RWPE1 (cell line): Measurements from ENCODE around the gene PREP.

Experiments used
- CTCF ChIA-PET: fragments of 350-600 bp; sonication (Branson Sonifier 250); formaldehyde crosslinking; extraction: SDS; loops from one replicate; lab custom pipeline; 2021; lab: Yijun Ruan, JAX
- POLR2A ChIA-PET: fragments of 400-600 bp; formaldehyde crosslinking; extraction: SDS; loops from one replicate; lab custom pipeline; 2020; ENCODE audit warnings: antibody characterized with exemption; ENCODE audit not compliant: low non-redundant PET; lab: Yijun Ruan, JAX
- DNase-seq: peaks from one replicate; pipeline ENCODE4 v3.0.0; 2012; ENCODE audit warnings: low spot score
- H3K27ac ChIP-seq: fragments of 450-650 bp; 2 replicates; pipeline ENCODE4 v1.5.1; 2017
- TF ChIP-seq, protein P1 (sequence below): fragments of 450-650 bp; conservative IDR thresholded peaks from 2 replicates; pipeline ENCODE4 v1.5.1; 2017; ENCODE audit warnings: low read depth, mild to moderate bottlenecking

Gene PREP

DNA sequence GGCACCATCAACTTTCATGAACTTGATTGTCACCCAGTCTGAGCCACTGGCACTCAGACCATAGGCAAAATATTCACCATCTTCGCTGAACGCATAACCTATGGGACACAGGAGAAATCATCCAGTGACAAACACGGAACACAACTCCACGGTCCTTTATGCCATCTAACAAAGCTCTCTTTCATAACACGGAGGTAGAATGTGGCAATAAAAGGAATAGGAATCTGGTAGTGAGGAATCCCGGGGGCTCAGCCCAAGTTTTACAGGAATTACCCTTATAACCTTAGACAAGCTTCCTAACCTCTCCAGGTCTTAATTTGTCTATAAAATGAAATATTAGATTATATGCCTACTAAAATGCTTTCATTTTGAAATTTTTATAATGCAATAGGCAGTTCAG lies 29.4 kb downstream of the PREP start:
- CTCF ChIA-PET = interaction anchor here (1.2 to 1.3 kb wide), 2 partner anchors 29 to 255 kb away, joined by 3 to 5 read pairs; partner anchors contain the start of gene PREP
- H3K27ac ChIP-seq = peak overlapping the region; percentile 75

DNA sequence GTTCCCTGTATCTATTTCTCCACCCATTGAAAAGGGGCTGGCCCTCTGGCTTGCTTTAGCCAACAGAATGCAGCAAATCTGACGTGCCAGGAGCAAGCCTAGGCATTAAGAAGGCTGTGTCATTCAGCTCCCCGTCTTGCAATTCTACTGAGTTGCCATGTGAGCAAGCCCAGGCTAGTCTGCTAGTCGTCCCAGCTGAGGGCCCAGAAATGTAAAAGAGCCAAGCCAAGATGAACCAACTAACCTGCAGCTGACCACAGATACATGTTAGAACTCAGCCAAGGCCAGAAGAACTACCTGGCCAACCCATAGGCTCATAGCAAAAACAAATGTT lies 30.1 kb downstream of the PREP start:
- peak; percentile 87 for DNase-seq
- ChIA-PET POLR2A (interaction anchor here (2.1 kb wide), 1 partner anchor 30 kb away, joined by 6 read pairs; the partner anchor contains the start of gene PREP), CTCF (interaction anchor here (1.3 kb wide), 1 partner anchor 30 kb away, joined by 5 read pairs; the partner anchor contains the start of gene PREP)
- H3K27ac ChIP-seq = peak overlapping the region; percentile 75
- TF ChIP-seq, protein P1, sequence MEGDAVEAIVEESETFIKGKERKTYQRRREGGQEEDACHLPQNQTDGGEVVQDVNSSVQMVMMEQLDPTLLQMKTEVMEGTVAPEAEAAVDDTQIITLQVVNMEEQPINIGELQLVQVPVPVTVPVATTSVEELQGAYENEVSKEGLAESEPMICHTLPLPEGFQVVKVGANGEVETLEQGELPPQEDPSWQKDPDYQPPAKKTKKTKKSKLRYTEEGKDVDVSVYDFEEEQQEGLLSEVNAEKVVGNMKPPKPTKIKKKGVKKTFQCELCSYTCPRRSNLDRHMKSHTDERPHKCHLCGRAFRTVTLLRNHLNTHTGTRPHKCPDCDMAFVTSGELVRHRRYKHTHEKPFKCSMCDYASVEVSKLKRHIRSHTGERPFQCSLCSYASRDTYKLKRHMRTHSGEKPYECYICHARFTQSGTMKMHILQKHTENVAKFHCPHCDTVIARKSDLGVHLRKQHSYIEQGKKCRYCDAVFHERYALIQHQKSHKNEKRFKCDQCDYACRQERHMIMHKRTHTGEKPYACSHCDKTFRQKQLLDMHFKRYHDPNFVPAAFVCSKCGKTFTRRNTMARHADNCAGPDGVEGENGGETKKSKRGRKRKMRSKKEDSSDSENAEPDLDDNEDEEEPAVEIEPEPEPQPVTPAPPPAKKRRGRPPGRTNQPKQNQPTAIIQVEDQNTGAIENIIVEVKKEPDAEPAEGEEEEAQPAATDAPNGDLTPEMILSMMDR = no peak

More for the DNA sequence above, 29.4 kb downstream of the PREP start:
- POLR2A ChIA-PET = interaction anchor here (2.1 kb wide), 1 partner anchor 29 kb away, joined by 6 read pairs; the partner anchor contains the start of gene PREP
- TF ChIP-seq, protein P1 = no peak
- no peak for DNase-seq

DNA sequence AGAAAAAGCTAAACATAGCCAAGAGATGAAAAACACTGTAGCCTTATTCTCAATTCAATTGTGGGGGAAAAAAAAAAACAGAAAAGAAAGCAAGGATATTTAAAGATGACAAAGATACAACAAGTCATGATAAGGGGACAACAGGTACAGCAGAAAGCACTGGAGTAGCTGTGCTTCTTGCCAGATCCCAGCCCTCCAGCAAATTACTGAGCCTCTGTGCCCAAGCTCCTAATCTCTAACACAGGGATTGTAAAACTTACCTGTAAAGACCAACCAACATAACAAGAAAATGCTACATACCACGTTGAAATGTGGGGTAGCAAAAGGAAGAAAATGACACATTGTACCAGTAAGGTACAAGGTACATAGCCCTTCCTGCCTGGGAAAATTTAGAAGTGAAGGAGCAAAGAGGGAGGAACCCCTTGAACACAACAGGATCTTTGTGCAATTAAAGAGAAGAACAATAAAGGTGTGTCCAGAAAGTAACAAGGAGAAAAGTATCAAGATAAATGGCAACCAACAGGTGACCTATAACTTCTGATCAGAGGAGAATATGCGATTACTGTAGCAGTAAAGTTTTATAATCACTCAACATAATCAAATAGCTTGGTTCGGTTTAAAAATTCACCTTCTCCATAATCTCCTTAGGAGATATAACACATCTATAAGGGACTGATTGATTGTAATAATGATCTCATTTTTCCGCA lies 30.6 kb downstream of the PREP start:
- H3K27ac ChIP-seq = peak overlapping the region; percentile 75
- TF ChIP-seq, protein P1 = no peak
- ChIA-PET POLR2A (interaction anchor here (2.1 kb wide), 1 partner anchor 31 kb away, joined by 6 read pairs; the partner anchor contains the start of gene PREP), CTCF (interaction anchor here (0.9 kb wide), 1 partner anchor 54 kb away, joined by 4 read pairs; no protein-coding TSS in a partner anchor)
- no peak for DNase-seq

DNA sequence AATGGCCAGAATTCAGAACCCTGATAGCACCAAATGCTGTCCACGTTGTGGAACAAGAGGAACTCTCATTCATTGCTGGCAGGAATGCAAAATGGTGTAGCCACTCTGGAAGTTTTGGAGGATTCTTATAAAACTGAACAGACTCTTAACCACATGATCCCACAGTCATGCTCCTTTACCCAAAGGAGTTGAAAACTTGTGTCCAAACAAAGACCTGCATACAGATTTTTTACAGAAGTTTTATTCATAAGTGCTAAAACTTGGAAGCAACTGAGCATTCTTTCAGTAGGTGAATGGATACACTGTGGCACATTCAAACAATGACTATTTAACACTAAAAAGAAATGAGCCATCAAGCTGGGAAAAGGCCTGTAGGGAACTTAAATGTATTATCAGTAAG lies 32.5 kb downstream of the PREP start:
- DNase-seq = no peak
- no peak overlapping the region for H3K27ac ChIP-seq
- ChIA-PET CTCF (no interaction called here), POLR2A (no interaction called here)
- TF ChIP-seq, protein P1 = no peak

DNA sequence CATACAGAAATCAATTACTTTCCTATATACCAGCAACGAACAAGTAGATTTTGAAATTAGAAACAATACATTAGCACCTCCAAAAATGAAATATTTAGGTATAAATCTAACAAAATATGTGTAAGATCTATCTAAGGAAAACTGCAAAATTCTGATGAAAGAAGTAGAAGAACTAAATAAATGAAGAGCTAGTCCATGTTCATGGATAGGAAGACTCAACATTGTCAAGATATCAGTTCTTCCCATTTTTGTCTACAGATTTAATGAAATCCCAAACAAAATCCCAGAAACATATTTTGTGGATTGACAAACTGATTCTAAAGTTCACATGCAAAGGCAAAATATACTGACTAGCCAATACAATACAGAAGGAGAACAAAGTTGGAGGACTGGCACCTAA lies 33.7 kb downstream of the PREP start:
- H3K27ac ChIP-seq = no peak overlapping the region
- TF ChIP-seq, protein P1 = no peak
- CTCF ChIA-PET = interaction anchor here (0.7 kb wide), 1 partner anchor 291 kb away, joined by 3 read pairs; no protein-coding TSS in a partner anchor
- no peak for DNase-seq
- POLR2A ChIA-PET = interaction anchor here (0.6 kb wide), 1 partner anchor 64 kb away, joined by 3 read pairs; no protein-coding TSS in a partner anchor

DNA sequence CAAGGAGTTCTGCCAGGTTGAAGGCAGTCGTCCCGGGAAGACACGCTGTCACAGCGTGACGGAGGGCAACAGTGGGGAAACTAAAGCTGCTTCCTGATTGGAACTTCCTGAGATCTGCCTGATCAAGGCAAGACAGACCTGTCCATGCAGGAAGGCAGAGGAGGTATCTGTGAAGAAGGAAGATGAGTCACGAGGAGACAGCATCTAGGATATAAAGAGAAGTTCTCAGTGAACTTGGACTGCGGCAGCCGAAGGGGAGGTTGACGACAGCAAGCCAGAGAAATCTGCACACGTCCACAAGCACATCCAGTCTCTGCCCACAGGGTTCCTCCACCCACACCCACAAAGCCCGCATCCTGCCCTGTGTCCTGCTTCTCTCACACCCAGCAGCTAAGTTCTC lies 38.6 kb downstream of the PREP start:
- peak; percentile 63 for DNase-seq
- H3K27ac ChIP-seq = peak overlapping the region; percentile 84
- TF ChIP-seq, protein P1 = no peak
- ChIA-PET CTCF (interaction anchor here (0.5 to 2.5 kb wide), 9 partner anchors 8 to 1501 kb away, joined by 3 to 10 read pairs (median 3); partner anchors contain the start of gene PREP), POLR2A (interaction anchor here (0.6 kb wide), 1 partner anchor 39 kb away, joined by 3 read pairs; the partner anchor contains the start of gene PREP)
